Prostate gland (tissue), 2 donors: ENCODE measurements around the gene CLP1. TPM values are rescaled to one million over a fixed set of nuclear protein-coding genes. Genes with fewer than 3 reads are reported as not detected.
A peak's percentile ranks its signal among the peaks of the same experiment; 100 is the strongest.
"Not testable (repeated sequence)": the region's sequence is repeated elsewhere in the genome, so short reads cannot be mapped to it uniquely, and the experiment has no call there.

Experiments used
- DNase-seq: peaks from one replicate; pipeline ENCODE4 v3.0.0-alpha.2; 2019; ENCODE audit warnings: low spot score
- H3K27ac ChIP-seq, 2 donors: fragments of 200-600 bp; sonication (generic); 2 replicates each; pipeline ENCODE4 v1.5.1; 2017 to 2019
- H3K27me3 ChIP-seq: fragments of 200-600 bp; sonication (generic); replicated peaks from 2 replicates; pipeline ENCODE4 v1.5.1; 2019; ENCODE audit not compliant: insufficient read depth
- H3K36me3 ChIP-seq, 2 donors: fragments of 200-600 bp; sonication (generic); 1 replicate in 1 of 2; 2 replicates in 1 of 2; pipeline versions ENCODE4 v1.5.1 to v1.8.1; 2017 to 2019
- H3K4me1 ChIP-seq: fragments of 200-600 bp; sonication (generic); replicated peaks from 2 replicates; pipeline ENCODE4 v1.5.1; 2019
- H3K4me3 ChIP-seq, 2 donors: fragments of 200-600 bp; sonication (generic); 2 replicates each; pipeline ENCODE4 v1.5.1; 2017 to 2019
- H3K9me3 ChIP-seq: fragments of 200-600 bp; sonication (generic); 2 replicates; pipeline ENCODE4 v1.5.1; 2017
- CTCF ChIP-seq, 4 experiments: fragments of 200-600 bp in 2 of 4; fragments of 450-650 bp in 2 of 4; sonication (generic) in 2 of 4; IDR thresholded peaks; 1 replicate in 3 of 4; 2 replicates in 1 of 4; pipeline ENCODE4 v1.5.1; 2016 to 2019; ENCODE audit warnings: antibody characterized with exemption in 4 of 4, mild to moderate bottlenecking in 2 of 4, moderate library complexity in 2 of 4
- POLR2A ChIP-seq: fragments of 450-650 bp; IDR thresholded peaks from one replicate; pipeline ENCODE4 v1.6.1; 2016; ENCODE audit warnings: antibody characterized with exemption, mild to moderate bottlenecking
- POLR2AphosphoS5 ChIP-seq: sonication (generic); formaldehyde crosslinking; IDR thresholded peaks from one replicate; pipeline ENCODE4 v1.6.1; 2017; ENCODE audit warnings: antibody characterized with exemption
- WGBS: methylation state at CpG from one replicate; pipeline ENCODE4 v1.1.5; 2018; 5-methylcytosine and 5-hydroxymethylcytosine counted together
- intact Hi-C: fragments of 100-400 bp; cut with DNase I; formaldehyde crosslinking; loops from one replicate; pipeline ENCODE4 v1.14.2; 2022
- total RNA-seq, 2 donors: library from RNA; depleted of rRNA; stranded (reverse); fragments of >200 nt; gene quantifications; one replicate each; pipeline ENCODE4 v1.1.0, GENCODE V29; 2016

The CLP1 gene
- total RNA-seq, 2 donors from 2014 or later = 9.3 to 11.0 TPM

GRCh38 chr11:57675176-57675941 is 17.8 kb downstream of the CLP1 start:
- 81% methylated on average over 3 of the region's 3 CpGs for WGBS
- Histone ChIP-seq H3K4me3 (no peak overlapping the region), H3K4me1 (peaks cover 9% of the 10 kb centered on the region), H3K27me3 (no peaks in the 10 kb centered on the region), H3K9me3 (no peaks in the 10 kb centered on the region), H3K27ac (peak overlapping the region; percentile 64 to 82), H3K36me3 (peaks cover 0 to 4% of the 10 kb centered on the region in 2 donors)
- peak; percentile 75 for TF ChIP-seq POLR2AphosphoS5
- TF ChIP-seq POLR2A = no peak
- TF ChIP-seq CTCF (IDR thresholded peaks at IDR 0.05) = no peak
- intact Hi-C loops = no loop called here
- DNase-seq = no peak

- H3K4me1 ChIP-seq = peaks cover 9% of the 10 kb centered on the region
These were observed 21.8 kb downstream of the CLP1 start for GRCh38 chr11:57679396-57679795.

GRCh38 chr11:57680552-57680874 is 23.0 kb downstream of the CLP1 start:
- no peaks in the 10 kb centered on the region for H3K27me3 ChIP-seq
- no peak overlapping the region for H3K4me3 ChIP-seq
- TF ChIP-seq POLR2AphosphoS5 (no peak), CTCF (IDR thresholded peaks at IDR 0.05) (no peak), POLR2A (no peak)
- H3K27ac ChIP-seq = no peak overlapping the region
- H3K36me3 ChIP-seq = no peaks in the 10 kb centered on the region
- H3K9me3 ChIP-seq = no peaks in the 10 kb centered on the region
- H3K4me1 ChIP-seq = peaks cover 5% of the 10 kb centered on the region
- WGBS = 85% methylated on average over 2 of the region's 2 CpGs
- no peak for DNase-seq
- intact Hi-C loops = no loop called here

More at GRCh38 chr11:57679396-57679795, 21.8 kb downstream of the CLP1 start:
- Histone ChIP-seq H3K9me3 (no peaks in the 10 kb centered on the region), H3K27me3 (no peaks in the 10 kb centered on the region), H3K27ac (no peak overlapping the region), H3K4me3 (no peak overlapping the region), H3K36me3 (no peaks in the 10 kb centered on the region)
- DNase-seq = no peak
- 74% methylated on average over 4 of the region's 4 CpGs for WGBS
- intact Hi-C loops = no loop called here
- TF ChIP-seq CTCF (IDR thresholded peaks at IDR 0.05) (no peak), POLR2A (no peak), POLR2AphosphoS5 (no peak)

GRCh38 chr11:57681168-57681567 is 23.6 kb downstream of the CLP1 start:
- Histone ChIP-seq H3K9me3 (no peaks in the 10 kb centered on the region), H3K4me3 (no peak overlapping the region), H3K27me3 (no peaks in the 10 kb centered on the region), H3K36me3 (no peaks in the 10 kb centered on the region), H3K4me1 (no peaks in the 10 kb centered on the region), H3K27ac (peak overlapping the region in 1 of 2 donors; percentile 40)
- 59% methylated on average over 1 of the region's 1 CpG for WGBS
- intact Hi-C loops = no loop called here
- TF ChIP-seq POLR2A = no peak
- peak; percentile 39 for TF ChIP-seq POLR2AphosphoS5
- TF ChIP-seq CTCF (IDR thresholded peaks at IDR 0.05) = no peak
- DNase-seq = no peak

- DNase-seq, H3K27me3 ChIP-seq, H3K9me3 ChIP-seq, H3K4me3 ChIP-seq, H3K4me1 ChIP-seq, H3K27ac ChIP-seq, intact Hi-C loops: not testable (repeated sequence)
- peaks cover 0 to 35% of the 10 kb centered on the region in 2 donors for H3K36me3 ChIP-seq
- WGBS = 97% methylated on average over 5 of the region's 5 CpGs
These were observed 32.9 kb downstream of the CLP1 start for GRCh38 chr11:57690474-57690873.
